ENCODE results near the gene NGEF.

The NGEF gene

GRCh38 chr2:232876161-232876977 lies 136.7 kb downstream of the NGEF start:
- Histone ChIP-seq H4K91ac (ENCODE audit: low read depth, low read length) (no peak overlapping the region), H3K4ac (ENCODE audit: low read depth, low read length) (no peak overlapping the region), H2BK120ac (ENCODE audit: insufficient read depth, low read length, poor library complexity) (no peak overlapping the region), H4K8ac (ENCODE audit: low read depth, low read length) (no peak overlapping the region), H3K9ac (ENCODE audit: low read length) (no peak overlapping the region), H3K4me3 (ENCODE audit: low read depth, low read length) (peak overlapping the region; percentile 72), H3K4me1 (ENCODE audit: control insufficient read depth in 1 of 2, insufficient read depth in 2 of 2, low read length in 2 of 2) (peaks cover 4 to 12% of the 10 kb centered on the region in 2 experiments), H3K23ac (ENCODE audit: low read length) (no peak overlapping the region), H3K79me1 (ENCODE audit: low read length) (no peaks in the 10 kb centered on the region), H2AK5ac (ENCODE audit: low read length) (no peak overlapping the region), H3K18ac (ENCODE audit: low read length) (no peak overlapping the region), H2BK12ac (ENCODE audit: low read length) (no peak overlapping the region), H3K9me3 (ENCODE audit: insufficient read depth, low read depth, low read length) (no peaks in the 10 kb centered on the region), H4K12ac (ENCODE audit: low read depth, low read length) (peak overlapping the region; percentile 36), H3K79me2 (ENCODE audit: control insufficient read depth, insufficient read depth, low read length, poor library complexity) (no peaks in the 10 kb centered on the region), H3K36me3 (ENCODE audit: control insufficient read depth in 1 of 2, insufficient read depth in 2 of 2, low read length in 2 of 2) (peaks cover 0 to 1% of the 10 kb centered on the region in 2 experiments), H2BK5ac (ENCODE audit: low read depth, low read length, poor library complexity) (no peak overlapping the region), H3K14ac (ENCODE audit: low read length) (no peak overlapping the region), H3K27me3 (ENCODE audit: insufficient read depth, low read length) (peaks cover 17% of the 10 kb centered on the region), H3K27ac (ENCODE audit: low read depth, low read length) (no peak overlapping the region), H3K4me2 (ENCODE audit: low read length) (peak overlapping the region; percentile 98), H2AFZ (ENCODE audit: insufficient read depth, low read length, poor library complexity) (no peak overlapping the region)
- DNase-seq = peak in 1 of 2 donors; percentile 21
- WGBS (ENCODE audit: extremely low coverage, insufficient coverage, insufficient read length) = no CpG with 5 or more reads among the region's 119 CpGs

DNA sequence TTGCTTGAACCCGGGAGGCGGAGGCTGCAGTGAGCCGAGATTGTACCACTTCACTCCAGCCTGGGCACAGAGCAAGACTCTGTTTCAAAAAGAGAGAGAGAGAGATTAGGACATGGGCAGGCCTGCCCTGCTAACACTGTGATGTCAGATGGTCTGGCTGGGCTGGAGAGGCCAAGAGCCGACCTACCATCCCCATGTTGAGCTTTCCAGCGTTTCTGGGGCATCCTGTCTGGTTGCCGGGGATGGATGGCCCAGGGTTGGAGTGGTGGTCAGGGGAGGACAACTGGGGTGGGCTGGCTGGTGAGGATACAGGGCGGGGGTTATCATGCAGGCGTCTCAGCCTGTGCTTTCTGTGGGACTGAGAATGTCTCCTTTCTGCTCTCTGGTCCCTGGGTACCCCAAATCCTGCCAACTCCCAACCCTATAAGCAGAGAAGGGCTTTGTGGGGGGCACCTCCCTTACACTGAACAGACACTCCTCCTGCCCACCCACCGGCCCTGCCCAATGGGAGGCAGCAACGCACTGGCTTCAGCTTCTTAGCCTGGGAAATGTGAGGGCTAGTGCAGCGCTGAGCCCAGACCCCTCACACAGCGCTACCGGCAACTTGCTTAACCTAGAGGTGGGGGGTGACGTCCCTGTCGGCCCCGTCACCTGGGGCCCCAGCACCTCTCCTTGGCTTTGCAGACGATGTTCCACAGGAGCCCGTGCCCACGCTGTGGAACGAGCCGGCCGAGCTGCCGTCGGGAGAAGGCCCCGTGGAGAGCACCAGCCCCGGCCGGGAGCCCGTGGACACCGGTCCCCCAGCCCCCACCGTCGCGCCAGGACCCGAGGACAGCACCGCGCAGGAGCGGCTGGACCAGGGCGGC lies 137.6 kb downstream of the NGEF start:
- H2BK5ac ChIP-seq (ENCODE audit: low read depth, low read length, poor library complexity) = no peak overlapping the region
- no peak for DNase-seq
- peaks cover 4 to 12% of the 10 kb centered on the region in 2 experiments for H3K4me1 ChIP-seq (ENCODE audit: control insufficient read depth in 1 of 2, insufficient read depth in 2 of 2, low read length in 2 of 2)
- no peaks in the 10 kb centered on the region for H3K9me3 ChIP-seq (ENCODE audit: insufficient read depth, low read depth, low read length)
- H3K36me3 ChIP-seq (ENCODE audit: control insufficient read depth in 1 of 2, insufficient read depth in 2 of 2, low read length in 2 of 2) = peaks cover 0 to 1% of the 10 kb centered on the region in 2 experiments
- no CpG with 5 or more reads among the region's 37 CpGs for WGBS (ENCODE audit: extremely low coverage, insufficient coverage, insufficient read length)
- H3K4me3 ChIP-seq (ENCODE audit: low read depth, low read length) = peak overlapping the region; percentile 15
- H2AK5ac ChIP-seq (ENCODE audit: low read length) = no peak overlapping the region
- no peak overlapping the region for H3K4ac ChIP-seq (ENCODE audit: low read depth, low read length)
- H3K9ac ChIP-seq (ENCODE audit: low read length) = no peak overlapping the region
- H4K12ac ChIP-seq (ENCODE audit: low read depth, low read length) = no peak overlapping the region
- no peak overlapping the region for H4K8ac ChIP-seq (ENCODE audit: low read depth, low read length)
- H3K18ac ChIP-seq (ENCODE audit: low read length) = no peak overlapping the region
- H3K23ac ChIP-seq (ENCODE audit: low read length) = no peak overlapping the region
- no peak overlapping the region for H2AFZ ChIP-seq (ENCODE audit: insufficient read depth, low read length, poor library complexity)
- H3K27ac ChIP-seq (ENCODE audit: low read depth, low read length) = no peak overlapping the region
- no peak overlapping the region for H2BK120ac ChIP-seq (ENCODE audit: insufficient read depth, low read length, poor library complexity)
- H2BK12ac ChIP-seq (ENCODE audit: low read length) = no peak overlapping the region
- H3K79me2 ChIP-seq (ENCODE audit: control insufficient read depth, insufficient read depth, low read length, poor library complexity) = no peaks in the 10 kb centered on the region
- H3K27me3 ChIP-seq (ENCODE audit: insufficient read depth, low read length) = peaks cover 17% of the 10 kb centered on the region
- no peak overlapping the region for H3K14ac ChIP-seq (ENCODE audit: low read length)
- no peaks in the 10 kb centered on the region for H3K79me1 ChIP-seq (ENCODE audit: low read length)
- no peak overlapping the region for H4K91ac ChIP-seq (ENCODE audit: low read depth, low read length)
- peak overlapping the region; percentile 58 for H3K4me2 ChIP-seq (ENCODE audit: low read length)

- H3K36me3 ChIP-seq (ENCODE audit: control insufficient read depth in 1 of 2, insufficient read depth in 2 of 2, low read length in 2 of 2) = peaks cover 0 to 1% of the 10 kb centered on the region in 2 experiments
- no peak overlapping the region for H3K23ac ChIP-seq (ENCODE audit: low read length)
- H4K8ac ChIP-seq (ENCODE audit: low read depth, low read length) = no peak overlapping the region
- no peak overlapping the region for H3K18ac ChIP-seq (ENCODE audit: low read length)
- H3K4ac ChIP-seq (ENCODE audit: low read depth, low read length) = no peak overlapping the region
- H4K12ac ChIP-seq (ENCODE audit: low read depth, low read length) = no peak overlapping the region
- peaks cover 4 to 12% of the 10 kb centered on the region in 2 experiments for H3K4me1 ChIP-seq (ENCODE audit: control insufficient read depth in 1 of 2, insufficient read depth in 2 of 2, low read length in 2 of 2)
- no peak overlapping the region for H3K27ac ChIP-seq (ENCODE audit: low read depth, low read length)
- no peaks in the 10 kb centered on the region for H3K9me3 ChIP-seq (ENCODE audit: insufficient read depth, low read depth, low read length)
- no peaks in the 10 kb centered on the region for H3K79me2 ChIP-seq (ENCODE audit: control insufficient read depth, insufficient read depth, low read length, poor library complexity)
- no peak overlapping the region for H3K4me3 ChIP-seq (ENCODE audit: low read depth, low read length)
- H3K9ac ChIP-seq (ENCODE audit: low read length) = no peak overlapping the region
- no CpG with 5 or more reads among the region's 16 CpGs for WGBS (ENCODE audit: extremely low coverage, insufficient coverage, insufficient read length)
- H2BK12ac ChIP-seq (ENCODE audit: low read length) = no peak overlapping the region
- no peak overlapping the region for H3K14ac ChIP-seq (ENCODE audit: low read length)
- no peak overlapping the region for H2AFZ ChIP-seq (ENCODE audit: insufficient read depth, low read length, poor library complexity)
- no peak overlapping the region for H2BK5ac ChIP-seq (ENCODE audit: low read depth, low read length, poor library complexity)
- peaks cover 17% of the 10 kb centered on the region for H3K27me3 ChIP-seq (ENCODE audit: insufficient read depth, low read length)
- H4K91ac ChIP-seq (ENCODE audit: low read depth, low read length) = no peak overlapping the region
- H3K79me1 ChIP-seq (ENCODE audit: low read length) = no peaks in the 10 kb centered on the region
- no peak overlapping the region for H3K4me2 ChIP-seq (ENCODE audit: low read length)
- no peak overlapping the region for H2AK5ac ChIP-seq (ENCODE audit: low read length)
- H2BK120ac ChIP-seq (ENCODE audit: insufficient read depth, low read length, poor library complexity) = no peak overlapping the region
- DNase-seq = no peak
Observed at GRCh38 chr2:232874677-232875223, 138.3 kb downstream of the NGEF start.

DNA sequence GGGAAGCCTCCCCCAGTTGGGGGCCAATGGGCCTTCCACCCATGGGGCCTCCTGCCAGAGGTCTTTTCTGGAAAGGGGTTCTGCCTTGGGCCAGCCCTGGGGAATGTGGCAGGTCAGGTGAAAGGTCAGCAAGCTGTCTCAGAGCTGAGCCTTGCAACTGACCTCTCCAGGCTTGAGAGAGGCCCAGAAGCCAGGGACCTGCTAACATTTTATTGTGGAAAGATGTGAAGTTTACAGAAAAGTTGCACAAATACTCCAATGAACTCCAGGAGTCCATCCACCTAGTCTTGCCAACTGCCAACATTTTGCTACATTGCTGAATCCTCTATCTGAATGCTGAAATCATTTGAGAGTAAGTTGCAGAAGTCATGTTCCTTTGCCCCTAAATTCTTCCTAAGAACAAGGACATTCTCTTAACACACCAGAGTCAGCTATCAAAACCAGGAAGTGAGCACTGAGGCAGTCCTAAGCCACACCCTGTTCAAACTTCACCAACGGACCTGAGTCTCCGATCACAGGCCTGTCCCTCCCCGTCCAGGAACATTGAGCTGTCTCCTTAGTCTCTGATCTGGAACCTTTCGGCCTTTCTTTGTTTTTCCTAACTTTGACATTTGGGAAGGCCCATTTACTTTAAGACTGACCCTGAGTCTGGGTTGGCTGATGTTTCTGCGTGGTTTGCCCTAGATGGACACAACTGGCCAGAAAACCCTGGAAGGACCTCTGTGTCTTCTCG lies 139.0 kb downstream of the NGEF start:
- Histone ChIP-seq H3K9me3 (ENCODE audit: insufficient read depth, low read depth, low read length) (no peaks in the 10 kb centered on the region), H3K9ac (ENCODE audit: low read length) (no peak overlapping the region), H3K4me1 (ENCODE audit: control insufficient read depth in 1 of 2, insufficient read depth in 2 of 2, low read length in 2 of 2) (peaks cover 4 to 12% of the 10 kb centered on the region in 2 experiments), H3K79me1 (ENCODE audit: low read length) (no peaks in the 10 kb centered on the region), H3K18ac (ENCODE audit: low read length) (no peak overlapping the region), H3K36me3 (ENCODE audit: control insufficient read depth in 1 of 2, insufficient read depth in 2 of 2, low read length in 2 of 2) (peaks cover 0 to 1% of the 10 kb centered on the region in 2 experiments), H3K23ac (ENCODE audit: low read length) (no peak overlapping the region), H3K14ac (ENCODE audit: low read length) (no peak overlapping the region), H4K91ac (ENCODE audit: low read depth, low read length) (no peak overlapping the region), H3K79me2 (ENCODE audit: control insufficient read depth, insufficient read depth, low read length, poor library complexity) (no peaks in the 10 kb centered on the region), H3K27ac (ENCODE audit: low read depth, low read length) (no peak overlapping the region), H4K8ac (ENCODE audit: low read depth, low read length) (no peak overlapping the region), H2BK120ac (ENCODE audit: insufficient read depth, low read length, poor library complexity) (no peak overlapping the region), H2AFZ (ENCODE audit: insufficient read depth, low read length, poor library complexity) (no peak overlapping the region), H2AK5ac (ENCODE audit: low read length) (no peak overlapping the region), H2BK12ac (ENCODE audit: low read length) (no peak overlapping the region), H3K4ac (ENCODE audit: low read depth, low read length) (no peak overlapping the region), H4K12ac (ENCODE audit: low read depth, low read length) (no peak overlapping the region), H3K4me3 (ENCODE audit: low read depth, low read length) (no peak overlapping the region), H3K4me2 (ENCODE audit: low read length) (no peak overlapping the region), H2BK5ac (ENCODE audit: low read depth, low read length, poor library complexity) (no peak overlapping the region), H3K27me3 (ENCODE audit: insufficient read depth, low read length) (peaks cover 17% of the 10 kb centered on the region)
- no peak for DNase-seq
- no CpG with 5 or more reads among the region's 6 CpGs for WGBS (ENCODE audit: extremely low coverage, insufficient coverage, insufficient read length)
